Spleen (tissue), 7 donors: ENCODE data around the gene CLDN24.

Experiments
- POLR2A ChIP-seq, 3 donors: fragments of 450-650 bp; IDR thresholded peaks; one replicate each; pipeline ENCODE4 v1.5.1; 2017; ENCODE audit warnings: antibody characterized with exemption in 3 of 3, mild to moderate bottlenecking in 1 of 3
- POLR2AphosphoS5 ChIP-seq, 3 donors: sonication (generic); formaldehyde crosslinking; IDR thresholded peaks; one replicate each; pipeline ENCODE4 v1.5.1; 2017; ENCODE audit warnings: antibody characterized with exemption in 3 of 3
- TF ChIP-seq, protein P1 (sequence below), 11 experiments: fragments of 200-600 bp in 7 of 11; fragments of 450-650 bp in 4 of 11; sonication (generic) in 4 of 11; IDR thresholded peaks in 8 of 11; conservative IDR thresholded peaks in 3 of 11; 1 replicate in 7 of 11; 2 replicates in 4 of 11; pipeline versions ENCODE4 v1.4.0 to v1.8.0; 2016 to 2021; ENCODE audit warnings: antibody characterized with exemption in 11 of 11, inconsistent platforms in 4 of 11, mild to moderate bottlenecking in 1 of 11
- donor health status: DM: no; HTN: no; CAD: no; lungs with moderate emphysema.
- donor health status: DM: no; HTN: no; CAD: no.
- donor health status: DM: no; HTN: no; CAD: no.

DNA sequence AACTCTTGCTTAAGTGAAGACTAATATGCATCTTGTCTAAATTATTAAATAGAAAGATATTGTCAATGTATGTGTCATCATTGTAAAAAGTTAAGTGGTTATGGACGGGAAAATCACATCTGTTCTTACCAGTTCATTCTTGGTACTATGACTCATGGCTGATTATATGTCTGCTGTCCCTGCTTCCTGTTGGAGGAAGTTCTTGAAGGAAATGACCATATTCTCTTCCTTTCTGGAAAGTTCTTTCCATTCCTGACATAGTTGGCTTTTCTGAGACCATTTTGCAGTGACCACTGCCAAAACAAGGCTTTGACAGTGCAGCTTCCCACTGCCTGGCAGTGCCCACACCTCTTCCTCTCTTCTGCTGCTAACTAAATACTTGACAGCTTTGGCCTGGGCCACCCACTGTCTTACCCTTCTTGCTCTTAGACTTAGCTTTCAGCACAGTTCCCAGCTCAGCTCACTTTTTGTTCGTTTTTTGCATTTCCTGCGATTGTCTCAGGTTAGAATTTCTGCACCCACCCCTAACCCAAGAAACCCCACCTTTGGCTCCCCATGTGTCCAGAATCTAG lies 13.2 kb upstream of the CLDN24 start:
- TF ChIP-seq, protein P1, sequence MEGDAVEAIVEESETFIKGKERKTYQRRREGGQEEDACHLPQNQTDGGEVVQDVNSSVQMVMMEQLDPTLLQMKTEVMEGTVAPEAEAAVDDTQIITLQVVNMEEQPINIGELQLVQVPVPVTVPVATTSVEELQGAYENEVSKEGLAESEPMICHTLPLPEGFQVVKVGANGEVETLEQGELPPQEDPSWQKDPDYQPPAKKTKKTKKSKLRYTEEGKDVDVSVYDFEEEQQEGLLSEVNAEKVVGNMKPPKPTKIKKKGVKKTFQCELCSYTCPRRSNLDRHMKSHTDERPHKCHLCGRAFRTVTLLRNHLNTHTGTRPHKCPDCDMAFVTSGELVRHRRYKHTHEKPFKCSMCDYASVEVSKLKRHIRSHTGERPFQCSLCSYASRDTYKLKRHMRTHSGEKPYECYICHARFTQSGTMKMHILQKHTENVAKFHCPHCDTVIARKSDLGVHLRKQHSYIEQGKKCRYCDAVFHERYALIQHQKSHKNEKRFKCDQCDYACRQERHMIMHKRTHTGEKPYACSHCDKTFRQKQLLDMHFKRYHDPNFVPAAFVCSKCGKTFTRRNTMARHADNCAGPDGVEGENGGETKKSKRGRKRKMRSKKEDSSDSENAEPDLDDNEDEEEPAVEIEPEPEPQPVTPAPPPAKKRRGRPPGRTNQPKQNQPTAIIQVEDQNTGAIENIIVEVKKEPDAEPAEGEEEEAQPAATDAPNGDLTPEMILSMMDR (IDR thresholded peaks at IDR 0.05 in 8 of 11, conservative IDR thresholded peaks at IDR 0.05 in 3 of 11): no peak
- TF ChIP-seq POLR2A (IDR thresholded peaks at IDR 0.05) (no peak), POLR2AphosphoS5 (IDR thresholded peaks at IDR 0.05) (no peak)
